Measurements from ENCODE around the gene AP3S2. TPM values are rescaled to one million over a fixed set of nuclear protein-coding genes. Genes with fewer than 3 reads are reported as not detected.

AP3S2 gene
- total RNA-seq, 1 donor from 2014 or later, result 28.5 TPM

DNA sequence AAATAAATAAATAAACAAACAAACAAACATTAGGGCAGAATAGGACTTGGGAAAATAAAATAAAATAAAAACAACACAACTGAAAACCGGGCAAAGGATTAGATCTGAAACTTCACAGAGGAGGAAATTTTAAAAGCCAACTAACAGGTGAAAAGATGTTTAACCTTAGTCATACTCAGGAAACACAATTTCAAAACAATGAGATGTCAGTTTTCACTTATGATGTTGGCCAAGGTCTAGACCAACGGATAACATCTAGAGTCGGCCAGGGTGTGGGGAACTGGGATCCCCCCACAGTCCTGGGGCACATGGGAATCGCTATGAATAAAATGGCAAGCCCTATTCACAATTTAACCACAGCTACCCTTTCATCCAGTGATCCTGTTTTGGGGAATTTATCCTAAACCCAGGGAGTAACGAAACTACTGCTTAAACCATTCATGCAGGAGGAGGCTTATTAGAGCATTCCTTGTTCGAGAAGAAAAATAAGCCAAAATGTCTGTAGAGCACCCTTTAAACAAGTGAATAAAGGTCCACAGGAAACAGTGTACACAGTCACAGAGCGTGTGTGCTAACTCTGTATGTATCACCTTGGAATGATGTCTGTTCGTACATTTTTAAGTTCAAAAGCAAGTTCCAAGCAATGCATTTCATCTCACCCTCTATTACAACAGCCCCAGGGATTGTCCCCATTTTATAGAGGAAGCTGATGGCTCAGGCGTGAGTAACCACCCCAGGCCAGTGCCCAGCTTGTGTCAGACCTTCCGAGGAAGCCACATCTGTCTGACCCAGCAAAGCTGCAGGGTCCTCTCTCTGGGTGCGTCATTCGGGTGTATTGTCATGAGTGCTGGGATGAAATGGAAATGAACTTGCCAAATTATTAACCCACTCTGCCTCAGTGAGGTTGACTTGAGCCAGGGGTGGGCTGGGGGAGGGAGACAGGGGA, 72.9 kb downstream of the AP3S2 start:
- intact Hi-C loops (cut with micrococcal nuclease), result no loop called here

DNA sequence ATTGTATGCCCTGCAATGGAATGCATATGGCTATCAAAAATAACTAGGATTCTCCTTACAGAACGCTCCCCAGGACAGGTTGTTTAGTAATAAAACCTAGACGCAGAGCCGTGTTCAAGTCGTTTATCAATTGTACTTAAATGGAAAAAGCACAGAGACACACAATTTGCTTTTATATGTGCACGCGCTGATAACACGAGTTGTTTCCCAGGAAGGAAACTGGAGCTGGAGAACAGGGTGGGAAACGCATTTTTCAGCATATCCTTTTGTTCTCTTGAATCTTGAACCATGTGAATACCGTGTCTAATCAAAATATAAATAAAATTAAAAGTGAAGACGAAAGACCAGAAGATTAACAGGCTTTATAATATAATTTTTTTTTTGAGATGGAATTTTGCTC, 75.5 kb downstream of the AP3S2 start:
- intact Hi-C loops (cut with micrococcal nuclease), result no loop called here

DNA sequence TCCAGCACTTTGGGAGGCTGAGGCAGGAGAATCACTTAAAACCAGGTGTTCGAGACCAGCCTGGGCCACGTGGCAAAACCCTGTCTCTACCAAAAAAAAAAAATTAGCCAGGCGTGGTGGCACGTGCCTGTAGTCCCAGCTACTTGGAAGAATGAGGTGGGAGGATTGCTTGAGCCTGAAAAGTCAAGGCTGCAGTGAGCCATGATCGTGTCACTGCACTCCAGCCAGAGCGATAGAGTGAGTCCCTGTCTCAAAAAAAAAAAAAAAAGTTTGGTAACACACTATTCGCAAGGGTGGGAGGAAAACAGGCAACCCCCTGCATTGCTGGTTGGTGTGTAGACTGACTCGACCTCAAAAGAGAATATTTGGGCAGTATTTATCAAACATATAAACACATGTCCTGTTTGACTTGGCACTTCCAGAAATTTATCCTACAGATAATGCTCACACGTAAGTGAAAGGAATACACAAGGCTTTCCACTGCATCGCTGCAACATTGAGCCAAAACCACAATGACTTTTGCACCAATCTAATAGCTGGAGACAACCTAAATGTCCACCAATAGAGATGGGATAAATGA, 76.0 kb downstream of the AP3S2 start:
- intact Hi-C loops (cut with micrococcal nuclease), result no loop called here

DNA sequence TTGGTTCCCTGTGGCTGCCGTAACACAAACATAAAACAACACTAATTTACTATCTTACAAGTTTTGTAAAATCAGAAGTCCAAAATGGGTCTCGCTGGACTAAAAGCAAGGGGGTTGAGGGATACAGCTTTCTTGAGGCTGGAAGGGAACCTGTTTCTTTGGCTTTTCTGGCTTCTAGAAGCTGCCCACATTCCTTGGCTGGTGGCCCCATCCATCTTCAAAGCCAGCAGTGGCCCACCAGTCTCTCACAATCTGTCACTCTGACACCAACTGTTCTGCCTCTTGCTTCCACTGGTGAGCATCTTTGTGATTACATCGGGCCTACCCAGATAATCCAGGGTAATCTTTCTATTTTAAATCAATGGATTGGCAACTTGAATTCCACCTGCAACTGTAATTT, 78.0 kb downstream of the AP3S2 start:
- intact Hi-C loops (cut with micrococcal nuclease), result no loop called here

DNA sequence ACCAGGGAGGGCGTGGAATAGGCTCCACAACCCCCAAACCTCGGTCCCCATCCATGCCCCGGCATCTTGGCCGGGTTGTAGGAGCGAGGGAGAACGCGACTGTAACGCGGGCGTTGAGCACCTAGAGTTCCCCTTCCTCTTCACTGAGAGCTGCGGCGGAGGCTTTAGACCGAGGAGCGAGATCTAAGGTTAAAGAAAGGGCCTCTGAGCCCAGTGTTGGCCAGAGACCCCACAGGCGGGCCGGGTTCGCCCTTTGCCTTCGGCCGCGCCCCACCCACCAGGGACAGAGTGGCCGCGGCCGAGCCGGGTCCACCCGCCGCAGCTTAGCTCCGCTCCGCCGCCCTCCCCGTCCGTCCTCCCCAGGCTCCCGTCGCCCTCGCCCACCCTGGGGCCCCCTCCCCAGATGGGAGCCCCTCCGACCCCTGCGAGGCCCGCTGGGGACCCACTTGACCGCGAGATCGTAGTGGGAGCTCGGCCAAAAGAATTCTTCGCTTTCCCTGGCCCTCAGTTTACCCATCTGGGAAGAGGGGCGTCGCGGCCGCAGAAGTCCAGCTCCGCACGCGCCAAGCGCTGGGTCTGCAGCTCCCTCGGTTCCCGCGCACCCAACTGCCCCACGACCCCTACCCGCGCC, 79.6 kb downstream of the AP3S2 start:
- intact Hi-C loops (cut with micrococcal nuclease), result no loop called here

DNA sequence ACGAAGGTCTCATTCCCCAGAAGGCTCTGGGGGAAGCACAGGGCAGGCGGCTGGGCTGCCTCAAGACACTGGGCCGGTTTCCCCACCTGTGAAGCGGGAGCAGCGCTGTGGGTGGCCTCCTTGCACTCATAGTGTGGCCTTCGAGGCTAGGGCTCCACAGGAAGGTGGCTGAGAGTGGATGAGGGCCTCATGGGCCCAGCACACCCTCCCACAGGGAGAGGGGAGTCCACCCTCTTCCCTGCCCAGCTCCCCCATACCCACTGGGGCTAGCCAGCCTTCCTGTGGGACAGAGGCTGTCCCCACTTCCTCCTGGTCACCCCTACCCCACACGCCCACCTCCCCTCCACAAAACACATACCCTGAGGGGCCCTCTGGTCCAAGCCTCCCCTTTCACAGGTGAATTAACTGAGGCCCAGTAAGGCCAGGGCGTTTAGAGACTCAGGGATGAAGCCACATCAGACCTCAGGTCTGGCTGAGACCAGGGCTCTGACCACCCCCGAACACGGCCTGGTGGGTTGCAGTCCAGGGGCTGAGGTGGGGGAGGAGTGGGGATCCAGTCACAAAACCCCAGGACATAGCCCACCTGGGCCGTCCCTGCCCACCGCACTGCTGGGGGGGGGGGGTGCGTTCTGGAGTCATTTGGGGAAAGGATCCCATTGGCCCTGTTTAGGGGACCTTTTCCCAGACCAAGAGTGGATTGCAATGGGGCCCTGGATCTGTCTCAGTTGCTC, 80.2 kb downstream of the AP3S2 start:
- intact Hi-C loops (cut with micrococcal nuclease), result no loop called here

DNA sequence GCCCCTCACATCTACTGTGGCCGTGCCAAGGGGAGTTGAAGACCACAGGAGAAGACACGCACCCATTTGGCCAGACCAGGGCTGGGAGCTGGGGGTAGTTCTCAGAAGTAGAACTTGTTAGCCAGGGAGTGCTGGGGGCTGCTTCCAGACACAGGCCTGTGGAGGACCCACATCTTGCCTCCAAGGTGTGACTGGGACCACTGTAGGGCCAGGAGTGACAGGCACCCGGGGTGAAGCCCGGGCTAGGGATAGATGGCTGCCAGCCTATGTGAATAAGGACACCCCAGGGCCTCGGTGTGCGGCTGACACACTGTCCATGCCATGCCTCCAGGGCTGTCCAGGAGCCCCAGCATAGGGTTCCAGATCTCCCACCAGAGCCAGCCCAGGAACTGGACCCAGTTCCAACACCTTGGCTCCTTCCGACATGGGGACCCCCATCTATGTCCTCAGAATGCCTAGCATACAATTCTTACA, 80.9 kb downstream of the AP3S2 start:
- intact Hi-C loops (cut with micrococcal nuclease), result no loop called here

DNA sequence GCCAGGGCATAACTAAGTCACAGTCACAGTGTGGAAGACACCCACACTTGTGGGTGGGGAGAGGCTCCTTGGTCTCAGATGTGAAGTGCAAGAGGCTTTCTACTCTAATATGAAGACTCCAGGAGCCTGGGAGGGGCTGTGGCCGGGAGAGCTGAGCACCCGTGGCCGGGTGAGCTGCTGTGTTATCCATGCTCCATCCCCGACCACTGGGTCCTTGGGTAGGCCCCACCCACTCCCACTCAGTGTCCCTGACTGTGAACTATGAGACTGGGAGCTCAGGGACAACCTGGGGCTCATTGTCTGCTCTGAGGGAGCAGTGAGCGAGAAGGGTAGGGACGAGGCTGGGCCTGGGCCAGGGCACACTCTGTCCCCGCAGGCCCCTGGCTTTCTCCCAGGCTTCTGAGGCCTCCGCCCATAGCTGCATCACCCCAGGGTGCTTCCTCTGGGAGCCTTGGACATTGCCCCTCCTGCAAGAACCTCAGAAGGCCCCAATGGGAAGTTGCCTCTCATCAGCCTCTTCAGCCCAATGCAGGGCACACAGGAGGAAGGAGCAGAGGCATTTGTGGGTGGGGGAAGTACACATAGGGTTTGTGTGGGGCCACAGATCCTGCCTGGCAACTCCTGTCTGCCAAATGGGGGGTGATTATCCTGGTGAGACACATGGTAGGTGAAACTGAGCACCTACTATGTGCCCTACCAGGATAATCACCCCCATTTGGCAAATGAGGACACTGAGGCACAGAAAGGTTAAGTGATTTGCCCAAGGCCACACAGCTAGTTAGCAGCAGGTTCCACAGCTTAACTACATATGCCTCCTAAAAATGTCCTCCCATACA, 81.6 kb downstream of the AP3S2 start:
- intact Hi-C loops (cut with micrococcal nuclease), result no loop called here

DNA sequence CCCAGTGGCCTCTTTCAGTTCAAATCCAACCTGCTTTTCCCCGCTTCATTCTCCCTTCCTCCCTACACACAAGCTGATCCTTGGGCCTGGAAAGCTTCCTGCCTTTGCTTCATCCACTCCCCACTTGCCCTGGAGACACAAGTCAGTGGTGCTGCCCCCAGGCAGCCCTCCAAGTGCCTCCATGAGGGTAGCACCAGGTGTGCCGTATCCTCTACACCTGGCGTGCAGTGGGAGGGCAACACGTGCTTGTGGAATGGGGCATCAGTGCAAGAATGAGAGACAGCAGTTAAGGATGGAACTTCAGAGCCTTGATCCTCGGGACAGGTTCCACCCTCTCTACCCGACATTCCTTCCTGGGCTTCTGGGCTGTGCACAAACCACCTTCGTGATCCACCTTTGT, 83.0 kb downstream of the AP3S2 start:
- intact Hi-C loops (cut with micrococcal nuclease), result no loop called here

DNA sequence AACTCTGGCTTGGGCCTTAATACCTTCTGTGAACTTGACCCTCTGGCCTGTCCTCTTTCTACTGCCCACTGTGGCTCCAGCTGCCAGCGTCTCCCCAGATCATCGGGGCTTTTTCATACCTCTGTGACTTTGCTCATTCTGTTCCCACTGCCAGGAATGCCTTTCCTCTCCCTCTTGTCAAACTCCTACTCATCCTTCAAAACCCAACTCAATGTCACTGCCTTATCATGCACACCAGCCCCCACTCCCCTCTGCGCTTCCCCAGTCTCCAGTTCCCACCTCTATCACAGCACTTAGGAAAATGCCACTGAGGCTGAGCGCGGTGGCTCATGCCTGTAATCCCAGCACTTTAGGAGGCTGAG, 84.0 kb downstream of the AP3S2 start:
- intact Hi-C loops (cut with micrococcal nuclease), result no loop called here

DNA sequence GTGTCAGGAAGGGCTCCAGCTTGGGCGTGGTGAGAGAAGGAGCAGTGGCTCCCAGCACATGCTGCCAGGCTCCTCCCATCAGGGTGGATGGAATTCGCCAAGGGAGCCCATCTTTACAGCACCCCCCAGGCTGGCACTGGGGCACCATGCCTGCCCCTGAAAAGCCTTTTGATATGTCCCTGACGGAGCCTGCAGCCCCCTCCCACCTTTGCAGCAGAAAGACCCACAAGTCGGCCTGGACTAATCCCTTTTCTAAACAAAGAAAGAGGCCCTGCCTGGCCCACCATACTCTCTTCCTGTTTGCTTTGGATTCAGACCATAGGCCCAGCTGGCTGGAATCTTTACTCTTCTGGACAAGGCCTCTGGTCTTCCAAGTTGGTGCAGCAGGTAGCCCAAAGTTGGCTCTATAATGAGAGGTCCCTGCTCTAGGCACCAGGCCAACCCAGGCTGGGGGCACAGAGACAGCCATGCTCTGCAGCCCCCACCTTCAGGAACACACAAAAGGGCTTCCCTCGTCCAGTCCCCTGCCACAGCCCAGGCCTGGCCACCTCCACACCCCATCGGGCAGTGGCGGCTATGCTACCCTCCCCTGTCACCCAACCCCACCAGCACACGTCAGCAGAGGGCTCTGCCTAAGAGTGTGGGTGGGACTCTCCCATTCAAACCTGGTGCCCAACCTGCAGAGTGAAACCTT, 84.6 kb downstream of the AP3S2 start:
- intact Hi-C loops (cut with micrococcal nuclease), result no loop called here

DNA sequence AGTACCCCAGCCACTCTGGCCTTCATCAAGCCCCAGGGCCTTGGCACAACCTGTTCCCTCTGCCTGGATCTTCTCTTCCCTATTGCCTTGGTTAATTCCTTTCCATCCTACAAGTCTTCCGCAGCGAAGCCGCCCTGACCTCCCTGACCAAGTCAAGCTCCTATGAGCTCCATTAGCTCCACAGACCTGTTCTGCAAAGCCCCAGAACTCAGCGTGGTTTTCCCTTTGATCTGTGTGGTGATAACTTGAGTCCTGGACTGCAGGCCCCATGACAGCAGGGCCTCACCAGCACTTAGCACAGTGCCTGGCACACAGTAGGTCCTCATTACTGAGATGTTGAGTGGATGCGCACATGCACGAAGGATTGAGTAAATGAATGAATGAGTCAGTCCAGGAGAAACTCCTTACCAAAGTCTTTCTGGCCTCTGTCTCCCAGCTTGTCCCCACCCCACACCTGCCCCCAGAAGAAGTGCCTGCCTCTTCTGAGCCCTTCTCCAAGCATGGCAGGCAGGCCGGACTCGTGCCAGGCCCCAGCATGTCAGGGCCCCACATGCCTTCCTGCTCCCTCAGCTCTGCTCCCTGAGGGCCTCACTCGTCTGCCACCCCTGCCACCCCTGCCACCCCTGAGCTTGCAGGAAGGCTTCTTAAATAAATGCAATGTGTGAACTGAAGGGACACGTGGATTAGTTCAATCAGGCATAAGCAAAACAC, 85.5 kb downstream of the AP3S2 start:
- intact Hi-C loops (cut with micrococcal nuclease), result no loop called here

DNA sequence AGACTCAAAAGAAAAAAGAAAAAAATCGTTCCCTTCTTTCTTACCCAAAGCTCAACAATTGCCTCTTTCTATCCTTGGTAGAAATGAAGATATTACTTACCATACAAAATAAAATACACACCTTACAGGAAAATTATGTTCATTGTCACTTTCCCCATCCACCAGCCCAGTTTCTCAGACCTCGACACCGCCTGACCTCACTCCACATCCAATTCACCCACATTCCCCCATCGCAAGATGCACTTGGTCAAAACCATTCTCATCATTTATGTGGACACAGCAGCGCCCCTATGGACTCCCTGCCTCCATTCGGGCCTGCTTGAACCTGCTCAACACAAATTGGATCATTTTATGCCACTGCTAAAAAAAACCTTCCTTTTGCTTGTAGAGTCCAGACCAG, 86.1 kb downstream of the AP3S2 start:
- intact Hi-C loops (cut with micrococcal nuclease), result no loop called here

DNA sequence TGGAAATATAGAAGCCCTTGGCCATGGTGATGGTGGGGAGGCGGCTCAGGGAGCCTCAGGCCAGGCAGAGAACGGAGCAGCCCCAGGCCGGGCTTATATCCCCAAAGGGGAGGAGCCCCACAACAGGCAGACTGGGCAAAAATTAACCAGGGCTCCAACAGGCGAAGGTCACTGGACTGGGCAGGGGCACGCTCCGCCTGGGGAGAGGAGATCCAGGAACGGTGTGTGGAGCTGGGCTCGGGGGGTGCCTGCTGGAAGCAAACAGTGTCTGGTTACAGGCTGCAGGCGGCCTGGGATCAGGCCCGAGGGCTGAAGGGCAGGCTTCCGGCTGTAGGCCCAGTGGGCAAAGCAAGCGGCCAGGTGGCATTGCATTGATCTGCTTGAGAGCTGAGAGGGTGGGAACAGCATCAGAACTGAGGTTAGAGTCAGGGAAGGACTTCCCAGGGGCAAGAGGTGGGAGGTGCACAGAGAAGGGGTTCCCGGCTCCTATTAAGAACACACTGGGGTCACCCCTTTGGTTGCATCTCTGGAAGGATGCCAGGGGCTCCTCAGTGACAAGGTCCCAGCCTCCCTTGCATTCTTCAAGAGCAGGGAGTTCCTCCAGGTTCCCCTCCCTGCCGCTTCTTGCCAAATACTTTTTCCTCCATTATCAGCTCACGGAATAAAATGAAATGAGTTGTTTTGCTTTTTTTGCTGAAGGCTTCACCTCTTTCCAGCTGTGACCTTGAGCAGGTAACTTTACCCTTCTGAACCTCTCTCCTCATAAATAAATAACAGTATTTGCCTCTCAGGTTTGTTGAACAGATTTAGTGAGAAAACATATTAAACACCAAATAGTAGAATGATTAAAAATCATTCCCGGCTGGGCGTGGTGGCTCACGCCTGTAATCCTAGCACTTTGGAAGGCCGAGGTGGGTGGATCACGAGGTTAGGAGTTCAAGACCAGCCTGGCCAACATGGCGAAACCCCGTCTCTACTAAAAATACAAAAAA, 86.9 kb downstream of the AP3S2 start:
- intact Hi-C loops (cut with micrococcal nuclease), result no loop called here

DNA sequence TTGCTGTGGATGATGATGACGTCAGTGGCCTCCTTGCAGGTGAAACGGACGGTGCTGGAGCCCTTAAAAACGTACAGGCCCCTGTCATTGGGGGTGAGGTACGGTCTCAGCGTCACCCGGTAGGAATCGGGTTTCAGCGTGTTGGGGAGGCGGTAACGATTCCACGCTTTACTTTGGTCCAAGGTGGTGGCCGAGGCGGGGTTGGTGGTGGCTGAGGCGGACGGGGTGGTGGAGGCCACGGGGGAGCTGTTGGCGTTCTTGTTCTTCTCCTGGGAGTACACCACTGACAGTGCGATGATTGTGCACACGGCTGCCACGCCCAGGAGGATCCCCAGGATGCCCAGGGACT, 87.6 kb downstream of the AP3S2 start:
- intact Hi-C loops (cut with micrococcal nuclease), result no loop called here

DNA sequence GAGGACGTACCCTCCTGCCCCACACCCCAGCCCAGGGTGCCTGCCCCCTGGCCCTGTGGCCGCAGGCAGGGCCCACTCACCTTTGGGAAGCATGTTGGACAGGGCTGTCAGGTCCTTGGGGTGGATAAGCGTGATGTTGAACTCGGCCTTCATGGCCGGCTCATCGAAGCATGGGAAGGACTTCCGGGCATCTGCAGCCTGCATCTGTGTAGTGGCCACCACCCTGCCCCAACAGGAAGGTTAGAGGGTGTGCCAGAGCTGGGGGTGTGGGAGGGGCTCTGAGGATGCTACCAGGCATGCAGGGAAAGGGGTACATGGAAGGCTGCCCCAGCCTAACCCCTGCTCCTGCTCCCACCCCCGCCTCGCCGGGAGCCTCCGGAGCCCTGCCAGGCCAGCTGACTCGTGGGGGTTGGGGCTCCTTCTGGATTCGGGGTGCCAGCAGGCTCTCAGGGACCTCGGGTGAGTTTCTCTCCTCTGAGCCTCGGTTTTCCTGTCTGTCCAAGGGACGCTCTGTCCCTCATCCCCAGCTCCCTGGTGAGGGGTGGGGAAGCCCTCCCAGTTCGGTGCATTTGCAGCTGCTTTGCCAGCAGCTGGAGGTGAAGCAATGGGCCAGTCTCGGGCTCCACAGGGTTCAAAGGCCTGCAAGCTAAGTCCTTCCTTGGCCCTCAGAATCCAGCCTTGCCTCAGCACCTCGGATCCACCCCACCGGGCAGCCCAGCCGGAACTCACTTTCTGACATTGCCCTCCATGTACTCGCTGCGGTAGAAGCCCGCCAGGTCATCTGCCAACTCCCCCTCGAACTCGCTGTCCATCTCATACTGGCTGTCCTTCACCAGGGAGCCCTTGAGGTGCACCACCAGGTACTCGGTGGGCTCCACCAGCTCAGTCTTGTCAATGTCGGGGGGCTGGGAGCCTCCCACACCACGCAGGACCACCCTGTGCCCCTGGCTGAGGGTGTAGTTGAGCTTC, 88.3 kb downstream of the AP3S2 start:
- intact Hi-C loops (cut with micrococcal nuclease), result no loop called here
